WTC11 (cell line): ENCODE data around the gene CACNA1E. TPM values are rescaled to one million over a fixed set of nuclear protein-coding genes. Genes with fewer than 3 reads are reported as not detected.

Experiments
- ATAC-seq: fragments of 200-7000 bp; cut with Tn5 transposase; 2 replicates; pipeline ENCODE4 v1.10.0; 2021; ENCODE audit warnings: mild to moderate bottlenecking, moderate library complexity
- CTCF ChIA-PET: fragments of 300-600 bp; sonication (Branson Sonifier 250); formaldehyde crosslinking; loops from one replicate; lab custom pipeline; 2021; ENCODE audit warnings: antibody characterized with exemption; lab: Charles Lee
- POLR2A ChIA-PET: fragments of 350-600 bp; sonication (Branson Sonifier 250); formaldehyde crosslinking; loops from one replicate; lab custom pipeline; 2021; ENCODE audit warnings: antibody characterized with exemption; lab: Charles Lee
- DNase-seq: peaks from one replicate; pipeline ENCODE4 v3.0.0; 2021; ENCODE audit warnings: low spot score
- H3K27ac Mint-ChIP-seq: 2 replicates; pipeline ENCODE4 v1.8.0; 2021; ENCODE audit warnings: mixed read lengths
- H3K27me3 Mint-ChIP-seq: 2 replicates; pipeline ENCODE4 v1.8.0; 2021; ENCODE audit warnings: low read depth, mild to moderate bottlenecking, moderate library complexity, mixed read lengths
- H3K36me3 Mint-ChIP-seq: 2 replicates; pipeline ENCODE4 v1.8.0; 2021; ENCODE audit warnings: mixed read lengths
- H3K4me1 Mint-ChIP-seq: 2 replicates; pipeline ENCODE4 v1.8.0; 2022; ENCODE audit warnings: mixed read lengths
- H3K4me3 Mint-ChIP-seq: 2 replicates; pipeline ENCODE4 v1.8.0; 2021; ENCODE audit warnings: mild to moderate bottlenecking, moderate library complexity, mixed read lengths
- H3K9me3 Mint-ChIP-seq: 2 replicates; pipeline ENCODE4 v1.8.0; 2021; ENCODE audit warnings: mixed read lengths
- CBFB ChIP-seq: sonication (generic); formaldehyde crosslinking; IDR thresholded peaks from 2 replicates; pipeline ENCODE4 v1.8.1; 2022; ENCODE audit warnings: mild to moderate bottlenecking, low read depth, missing genetic modification reagents
- CTCF ChIP-seq: fragments of 200-600 bp; IDR thresholded peaks from 2 replicates; pipeline ENCODE4 v1.8.0; 2022; ENCODE audit warnings: antibody characterized with exemption
- ELF4 ChIP-seq: sonication (generic); formaldehyde crosslinking; IDR thresholded peaks from 2 replicates; pipeline ENCODE4 v1.8.1; 2022; ENCODE audit warnings: low read depth, mild to moderate bottlenecking, moderate library complexity, missing genetic modification reagents
- FOXP1 ChIP-seq: sonication (generic); formaldehyde crosslinking; IDR thresholded peaks from 2 replicates; pipeline ENCODE4 v1.8.0; 2022; ENCODE audit warnings: missing genetic modification reagents, mild to moderate bottlenecking, moderate library complexity, borderline replicate concordance
- GABPB1 ChIP-seq: sonication (generic); formaldehyde crosslinking; IDR thresholded peaks from 2 replicates; pipeline ENCODE4 v1.8.1; 2023; ENCODE audit warnings: mild to moderate bottlenecking, missing genetic modification reagents
- IRF1 ChIP-seq: sonication (generic); formaldehyde crosslinking; IDR thresholded peaks from 2 replicates; pipeline ENCODE4 v1.8.0; 2023; ENCODE audit warnings: missing genetic modification reagents
- IRF2 ChIP-seq: sonication (generic); formaldehyde crosslinking; IDR thresholded peaks from 2 replicates; pipeline ENCODE4 v1.8.0; 2022; ENCODE audit warnings: low read depth, missing genetic modification reagents, borderline replicate concordance
- MXD4 ChIP-seq: fragments of 250-450 bp; sonication (Bioruptor Pico); IDR thresholded peaks from 2 replicates; pipeline ENCODE4 v1.8.0; 2021; ENCODE audit warnings: mild to moderate bottlenecking, moderate library complexity, borderline replicate concordance
- MYBL2 ChIP-seq: sonication (generic); formaldehyde crosslinking; IDR thresholded peaks from 2 replicates; pipeline ENCODE4 v1.8.1; 2023; ENCODE audit warnings: mild to moderate bottlenecking, moderate library complexity, missing genetic modification reagents
- PRDM15 ChIP-seq: sonication (generic); formaldehyde crosslinking; IDR thresholded peaks from 2 replicates; pipeline ENCODE4 v1.8.0; 2022; ENCODE audit warnings: missing genetic modification reagents
- PREB ChIP-seq: sonication (generic); formaldehyde crosslinking; IDR thresholded peaks from 2 replicates; pipeline ENCODE4 v1.8.1; 2022; ENCODE audit warnings: mild to moderate bottlenecking, missing genetic modification reagents, moderate library complexity, borderline replicate concordance
- SMAD3 ChIP-seq: sonication (generic); formaldehyde crosslinking; IDR thresholded peaks from 2 replicates; pipeline ENCODE4 v1.8.0; 2022; ENCODE audit warnings: missing genetic modification reagents, mild to moderate bottlenecking, borderline replicate concordance
- SOX15 ChIP-seq: fragments of 250-450 bp; sonication (Bioruptor Pico); IDR thresholded peaks from 2 replicates; pipeline ENCODE4 v1.9.0; 2021; ENCODE audit warnings: mild to moderate bottlenecking
- USF1 ChIP-seq: sonication (generic); formaldehyde crosslinking; IDR thresholded peaks from 2 replicates; pipeline ENCODE4 v1.8.0; 2022; ENCODE audit warnings: mild to moderate bottlenecking, missing genetic modification reagents
- ZNF121 ChIP-seq: sonication (generic); formaldehyde crosslinking; IDR thresholded peaks from 2 replicates; pipeline ENCODE4 v1.8.0; 2023; ENCODE audit warnings: missing genetic modification reagents
- ZNF317 ChIP-seq: sonication (generic); formaldehyde crosslinking; IDR thresholded peaks from 2 replicates; pipeline ENCODE4 v1.8.1; 2023; ENCODE audit warnings: low read depth, mild to moderate bottlenecking, moderate library complexity, missing genetic modification reagents, borderline replicate concordance
- ZNF396 ChIP-seq: fragments of 250-450 bp; sonication (Bioruptor Pico); IDR thresholded peaks from 2 replicates; pipeline ENCODE4 v1.8.0; 2021; ENCODE audit warnings: mild to moderate bottlenecking, moderate library complexity, borderline replicate concordance
- ZNF416 ChIP-seq: fragments of 250-450 bp; sonication (Bioruptor Pico); IDR thresholded peaks from 2 replicates; pipeline ENCODE4 v1.9.0; 2021; ENCODE audit warnings: mild to moderate bottlenecking, inconsistent platforms
- ZNF423 ChIP-seq: fragments of 250-450 bp; sonication (Bioruptor Pico); IDR thresholded peaks from 2 replicates; pipeline ENCODE4 v2.1.2; 2022; ENCODE audit warnings: mild to moderate bottlenecking, moderate library complexity
- total RNA-seq: library from RNA; stranded (reverse); gene quantifications from 3 replicates; pipeline ENCODE4 v1.2.3, GENCODE V29; 2021
- TF ChIP-seq, protein P1 (sequence below): sonication (generic); formaldehyde crosslinking; IDR thresholded peaks from 2 replicates; pipeline ENCODE4 v1.8.0; 2023; ENCODE audit warnings: missing genetic modification reagents, mild to moderate bottlenecking, borderline replicate concordance

Gene CACNA1E
- total RNA-seq, 1 experiment from 2014 or later = 0.63 TPM

GRCh38 chr1:181497870-181498269, 14.6 kb downstream of the CACNA1E start:
- no peaks in the 10 kb centered on the region for H3K4me1 Mint-ChIP-seq
- H3K36me3 Mint-ChIP-seq = no peaks in the 10 kb centered on the region
- no peak overlapping the region for H3K4me3 Mint-ChIP-seq
- no peaks in the 10 kb centered on the region for H3K9me3 Mint-ChIP-seq
- ATAC-seq (peak; percentile 36; the same call in 1 of the 2 replicates), DNase-seq (no peak)
- ChIA-PET CTCF (interaction anchor here (0.6 to 2.2 kb wide), 6 partner anchors 14 to 439 kb away, joined by 4 to 6 read pairs (median 4); partner anchors contain the start of gene CACNA1E), POLR2A (no interaction called here)
- TF ChIP-seq CTCF (no peak), SMAD3 (CRISPR knock-in tag) (no peak), PRDM15 (CRISPR knock-in tag) (no peak), IRF1 (no peak), MYBL2 (CRISPR knock-in tag) (no peak), FOXP1 (no peak), ZNF416 (CRISPR knock-in tag) (no peak), MXD4 (no peak), ZNF423 (CRISPR knock-in tag) (no peak), ZNF396 (CRISPR knock-in tag) (no peak), IRF2 (CRISPR knock-in tag) (no peak), PREB (CRISPR knock-in tag) (no peak), ELF4 (CRISPR knock-in tag) (no peak), GABPB1 (CRISPR knock-in tag) (no peak), CBFB (CRISPR knock-in tag) (no peak), SOX15 (CRISPR knock-in tag) (no peak), USF1 (CRISPR knock-in tag) (no peak), ZNF121 (CRISPR knock-in tag) (no peak), ZNF317 (CRISPR knock-in tag) (no peak)
- TF ChIP-seq, protein P1, sequence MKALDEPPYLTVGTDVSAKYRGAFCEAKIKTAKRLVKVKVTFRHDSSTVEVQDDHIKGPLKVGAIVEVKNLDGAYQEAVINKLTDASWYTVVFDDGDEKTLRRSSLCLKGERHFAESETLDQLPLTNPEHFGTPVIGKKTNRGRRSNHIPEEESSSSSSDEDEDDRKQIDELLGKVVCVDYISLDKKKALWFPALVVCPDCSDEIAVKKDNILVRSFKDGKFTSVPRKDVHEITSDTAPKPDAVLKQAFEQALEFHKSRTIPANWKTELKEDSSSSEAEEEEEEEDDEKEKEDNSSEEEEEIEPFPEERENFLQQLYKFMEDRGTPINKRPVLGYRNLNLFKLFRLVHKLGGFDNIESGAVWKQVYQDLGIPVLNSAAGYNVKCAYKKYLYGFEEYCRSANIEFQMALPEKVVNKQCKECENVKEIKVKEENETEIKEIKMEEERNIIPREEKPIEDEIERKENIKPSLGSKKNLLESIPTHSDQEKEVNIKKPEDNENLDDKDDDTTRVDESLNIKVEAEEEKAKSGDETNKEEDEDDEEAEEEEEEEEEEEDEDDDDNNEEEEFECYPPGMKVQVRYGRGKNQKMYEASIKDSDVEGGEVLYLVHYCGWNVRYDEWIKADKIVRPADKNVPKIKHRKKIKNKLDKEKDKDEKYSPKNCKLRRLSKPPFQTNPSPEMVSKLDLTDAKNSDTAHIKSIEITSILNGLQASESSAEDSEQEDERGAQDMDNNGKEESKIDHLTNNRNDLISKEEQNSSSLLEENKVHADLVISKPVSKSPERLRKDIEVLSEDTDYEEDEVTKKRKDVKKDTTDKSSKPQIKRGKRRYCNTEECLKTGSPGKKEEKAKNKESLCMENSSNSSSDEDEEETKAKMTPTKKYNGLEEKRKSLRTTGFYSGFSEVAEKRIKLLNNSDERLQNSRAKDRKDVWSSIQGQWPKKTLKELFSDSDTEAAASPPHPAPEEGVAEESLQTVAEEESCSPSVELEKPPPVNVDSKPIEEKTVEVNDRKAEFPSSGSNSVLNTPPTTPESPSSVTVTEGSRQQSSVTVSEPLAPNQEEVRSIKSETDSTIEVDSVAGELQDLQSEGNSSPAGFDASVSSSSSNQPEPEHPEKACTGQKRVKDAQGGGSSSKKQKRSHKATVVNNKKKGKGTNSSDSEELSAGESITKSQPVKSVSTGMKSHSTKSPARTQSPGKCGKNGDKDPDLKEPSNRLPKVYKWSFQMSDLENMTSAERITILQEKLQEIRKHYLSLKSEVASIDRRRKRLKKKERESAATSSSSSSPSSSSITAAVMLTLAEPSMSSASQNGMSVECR (CRISPR knock-in tag) = no peak
- H3K27me3 Mint-ChIP-seq = no peaks in the 10 kb centered on the region
- H3K27ac Mint-ChIP-seq = no peak overlapping the region
